ENCODE results near the gene RGS10.

GRCh38 chr10:119461380-119461779, 81.1 kb downstream of the RGS10 start:
- TF ChIP-seq, protein P1, sequence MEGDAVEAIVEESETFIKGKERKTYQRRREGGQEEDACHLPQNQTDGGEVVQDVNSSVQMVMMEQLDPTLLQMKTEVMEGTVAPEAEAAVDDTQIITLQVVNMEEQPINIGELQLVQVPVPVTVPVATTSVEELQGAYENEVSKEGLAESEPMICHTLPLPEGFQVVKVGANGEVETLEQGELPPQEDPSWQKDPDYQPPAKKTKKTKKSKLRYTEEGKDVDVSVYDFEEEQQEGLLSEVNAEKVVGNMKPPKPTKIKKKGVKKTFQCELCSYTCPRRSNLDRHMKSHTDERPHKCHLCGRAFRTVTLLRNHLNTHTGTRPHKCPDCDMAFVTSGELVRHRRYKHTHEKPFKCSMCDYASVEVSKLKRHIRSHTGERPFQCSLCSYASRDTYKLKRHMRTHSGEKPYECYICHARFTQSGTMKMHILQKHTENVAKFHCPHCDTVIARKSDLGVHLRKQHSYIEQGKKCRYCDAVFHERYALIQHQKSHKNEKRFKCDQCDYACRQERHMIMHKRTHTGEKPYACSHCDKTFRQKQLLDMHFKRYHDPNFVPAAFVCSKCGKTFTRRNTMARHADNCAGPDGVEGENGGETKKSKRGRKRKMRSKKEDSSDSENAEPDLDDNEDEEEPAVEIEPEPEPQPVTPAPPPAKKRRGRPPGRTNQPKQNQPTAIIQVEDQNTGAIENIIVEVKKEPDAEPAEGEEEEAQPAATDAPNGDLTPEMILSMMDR (IDR thresholded peaks at IDR 0.05 in 2 of 3, conservative IDR thresholded peaks at IDR 0.05 in 1 of 3; ENCODE audit: control insufficient read depth in 2 of 3, extremely low read depth in 1 of 3, insufficient read depth in 1 of 3, low read depth in 3 of 3, low read length in 3 of 3): no peak
- TF ChIP-seq JUNB (IDR thresholded peaks at IDR 0.05) (peak; percentile 36; the same call in 1 of the 2 replicates), USF2 (IDR thresholded peaks at IDR 0.05; ENCODE audit: borderline replicate concordance, low read depth, low read length) (no peak), TCF12 (IDR thresholded peaks at IDR 0.05; ENCODE audit: low read depth, low read length) (no peak), EZH2 (IDR thresholded peaks at IDR 0.05; ENCODE audit: borderline replicate concordance, control insufficient read depth, low read depth, low read length) (no peak), EP300 (IDR thresholded peaks at IDR 0.05; ENCODE audit: borderline replicate concordance in 1 of 2, control insufficient read depth in 1 of 2, low read depth in 2 of 2, low read length in 2 of 2) (no peak)
- TF ChIP-seq, protein P2, sequence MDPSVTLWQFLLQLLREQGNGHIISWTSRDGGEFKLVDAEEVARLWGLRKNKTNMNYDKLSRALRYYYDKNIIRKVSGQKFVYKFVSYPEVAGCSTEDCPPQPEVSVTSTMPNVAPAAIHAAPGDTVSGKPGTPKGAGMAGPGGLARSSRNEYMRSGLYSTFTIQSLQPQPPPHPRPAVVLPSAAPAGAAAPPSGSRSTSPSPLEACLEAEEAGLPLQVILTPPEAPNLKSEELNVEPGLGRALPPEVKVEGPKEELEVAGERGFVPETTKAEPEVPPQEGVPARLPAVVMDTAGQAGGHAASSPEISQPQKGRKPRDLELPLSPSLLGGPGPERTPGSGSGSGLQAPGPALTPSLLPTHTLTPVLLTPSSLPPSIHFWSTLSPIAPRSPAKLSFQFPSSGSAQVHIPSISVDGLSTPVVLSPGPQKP (IDR thresholded peaks at IDR 0.05; ENCODE audit: low read depth, low read length): no peak
- TF ChIP-seq, protein P3, sequence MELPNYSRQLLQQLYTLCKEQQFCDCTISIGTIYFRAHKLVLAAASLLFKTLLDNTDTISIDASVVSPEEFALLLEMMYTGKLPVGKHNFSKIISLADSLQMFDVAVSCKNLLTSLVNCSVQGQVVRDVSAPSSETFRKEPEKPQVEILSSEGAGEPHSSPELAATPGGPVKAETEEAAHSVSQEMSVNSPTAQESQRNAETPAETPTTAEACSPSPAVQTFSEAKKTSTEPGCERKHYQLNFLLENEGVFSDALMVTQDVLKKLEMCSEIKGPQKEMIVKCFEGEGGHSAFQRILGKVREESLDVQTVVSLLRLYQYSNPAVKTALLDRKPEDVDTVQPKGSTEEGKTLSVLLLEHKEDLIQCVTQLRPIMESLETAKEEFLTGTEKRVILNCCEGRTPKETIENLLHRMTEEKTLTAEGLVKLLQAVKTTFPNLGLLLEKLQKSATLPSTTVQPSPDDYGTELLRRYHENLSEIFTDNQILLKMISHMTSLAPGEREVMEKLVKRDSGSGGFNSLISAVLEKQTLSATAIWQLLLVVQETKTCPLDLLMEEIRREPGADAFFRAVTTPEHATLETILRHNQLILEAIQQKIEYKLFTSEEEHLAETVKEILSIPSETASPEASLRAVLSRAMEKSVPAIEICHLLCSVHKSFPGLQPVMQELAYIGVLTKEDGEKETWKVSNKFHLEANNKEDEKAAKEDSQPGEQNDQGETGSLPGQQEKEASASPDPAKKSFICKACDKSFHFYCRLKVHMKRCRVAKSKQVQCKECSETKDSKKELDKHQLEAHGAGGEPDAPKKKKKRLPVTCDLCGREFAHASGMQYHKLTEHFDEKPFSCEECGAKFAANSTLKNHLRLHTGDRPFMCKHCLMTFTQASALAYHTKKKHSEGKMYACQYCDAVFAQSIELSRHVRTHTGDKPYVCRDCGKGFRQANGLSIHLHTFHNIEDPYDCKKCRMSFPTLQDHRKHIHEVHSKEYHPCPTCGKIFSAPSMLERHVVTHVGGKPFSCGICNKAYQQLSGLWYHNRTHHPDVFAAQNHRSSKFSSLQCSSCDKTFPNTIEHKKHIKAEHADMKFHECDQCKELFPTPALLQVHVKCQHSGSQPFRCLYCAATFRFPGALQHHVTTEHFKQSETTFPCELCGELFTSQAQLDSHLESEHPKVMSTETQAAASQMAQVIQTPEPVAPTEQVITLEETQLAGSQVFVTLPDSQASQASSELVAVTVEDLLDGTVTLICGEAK (IDR thresholded peaks at IDR 0.05; ENCODE audit: borderline replicate concordance): no peak
